ENCODE measurements around the gene MYL3. TPM values are rescaled to one million over a fixed set of nuclear protein-coding genes. Genes with fewer than 3 reads are reported as not detected.

MYL3 gene
- total RNA-seq, 4 donors from 2014 or later = 0.82 to 16.1 (median 1.4) TPM; not detected in 1

DNA sequence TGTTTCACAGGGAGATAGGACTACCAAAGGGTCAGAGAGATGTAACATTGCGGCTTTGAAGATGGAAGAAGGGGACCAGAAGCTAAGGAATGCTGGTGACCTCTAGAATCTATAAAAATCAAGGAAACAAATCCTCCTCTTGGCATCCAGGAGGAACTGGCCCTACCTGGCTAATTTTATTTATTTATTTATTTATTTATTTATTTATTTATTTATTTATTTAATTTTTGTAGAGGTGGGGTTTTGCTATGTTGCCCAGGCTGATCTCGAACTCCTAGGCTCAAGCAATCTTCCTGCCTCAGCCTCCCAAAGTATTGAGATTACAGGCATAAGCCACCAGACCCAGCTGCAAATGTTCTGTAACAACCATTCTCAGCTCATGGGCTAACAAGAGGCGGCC is 19.7 kb downstream of the MYL3 start:
- H3K27me3 ChIP-seq = no peaks in the 10 kb centered on the region
- in situ Hi-C loops (cut with MboI; ENCODE audit: low pct_ligation_motif_present in 1 of 4, low pct_unique_long_range_greater_than_20kb in 1 of 4, low sequenced_read_pairs in 3 of 4) = no loop called here
- H3K4me1 ChIP-seq = peaks cover 7 to 17% (median 13%) of the 10 kb centered on the region in 4 donors
- no peak overlapping the region for H3K4me3 ChIP-seq
- no peak for DNase-seq
- no peaks in the 10 kb centered on the region for H3K36me3 ChIP-seq
- intact Hi-C loops (cut with DNase I; ENCODE audit: low total_unique reads) = no loop called here
- TF ChIP-seq EP300 (IDR thresholded peaks at IDR 0.05; ENCODE audit: low read depth) (no peak), POLR2AphosphoS5 (IDR thresholded peaks at IDR 0.05) (no peak), POLR2A (IDR thresholded peaks at IDR 0.05) (no peak)
- TF ChIP-seq, protein P1, sequence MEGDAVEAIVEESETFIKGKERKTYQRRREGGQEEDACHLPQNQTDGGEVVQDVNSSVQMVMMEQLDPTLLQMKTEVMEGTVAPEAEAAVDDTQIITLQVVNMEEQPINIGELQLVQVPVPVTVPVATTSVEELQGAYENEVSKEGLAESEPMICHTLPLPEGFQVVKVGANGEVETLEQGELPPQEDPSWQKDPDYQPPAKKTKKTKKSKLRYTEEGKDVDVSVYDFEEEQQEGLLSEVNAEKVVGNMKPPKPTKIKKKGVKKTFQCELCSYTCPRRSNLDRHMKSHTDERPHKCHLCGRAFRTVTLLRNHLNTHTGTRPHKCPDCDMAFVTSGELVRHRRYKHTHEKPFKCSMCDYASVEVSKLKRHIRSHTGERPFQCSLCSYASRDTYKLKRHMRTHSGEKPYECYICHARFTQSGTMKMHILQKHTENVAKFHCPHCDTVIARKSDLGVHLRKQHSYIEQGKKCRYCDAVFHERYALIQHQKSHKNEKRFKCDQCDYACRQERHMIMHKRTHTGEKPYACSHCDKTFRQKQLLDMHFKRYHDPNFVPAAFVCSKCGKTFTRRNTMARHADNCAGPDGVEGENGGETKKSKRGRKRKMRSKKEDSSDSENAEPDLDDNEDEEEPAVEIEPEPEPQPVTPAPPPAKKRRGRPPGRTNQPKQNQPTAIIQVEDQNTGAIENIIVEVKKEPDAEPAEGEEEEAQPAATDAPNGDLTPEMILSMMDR (IDR thresholded peaks at IDR 0.05) = no peak
- no peak overlapping the region for H3K27ac ChIP-seq
- WGBS, 2 donors (ENCODE audit: low coverage in 1 of 2) = 92 to 94% methylated on average over 3 of the region's 3 CpGs
- peaks cover 21 to 22% of the 10 kb centered on the region in 2 donors for H3K9me3 ChIP-seq

DNA sequence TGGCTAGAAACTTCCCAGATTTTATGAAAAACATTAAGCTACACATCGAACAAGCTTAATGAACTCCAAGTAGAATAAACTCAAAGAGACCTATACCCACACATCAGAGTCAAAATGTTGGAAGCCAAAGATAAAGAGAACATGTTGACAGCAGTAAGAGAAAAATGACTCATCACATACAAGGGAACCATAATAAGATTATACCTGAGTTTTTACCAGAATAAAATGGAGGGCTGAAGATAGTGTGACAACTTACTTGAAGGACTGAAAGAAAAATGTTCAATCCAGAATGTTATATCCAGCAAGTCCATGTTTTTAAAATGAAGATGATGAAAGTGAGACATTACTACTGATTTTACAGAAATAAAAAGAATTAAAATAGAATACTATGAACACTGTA is 22.8 kb downstream of the MYL3 start:
- DNase-seq = no peak
- no peak overlapping the region for H3K27ac ChIP-seq
- no peaks in the 10 kb centered on the region for H3K36me3 ChIP-seq
- no peaks in the 10 kb centered on the region for H3K27me3 ChIP-seq
- intact Hi-C loops (cut with DNase I; ENCODE audit: low total_unique reads) (no loop called here), in situ Hi-C loops (cut with MboI; ENCODE audit: low pct_ligation_motif_present in 1 of 4, low pct_unique_long_range_greater_than_20kb in 1 of 4, low sequenced_read_pairs in 3 of 4) (no loop called here)
- peaks cover 23 to 30% of the 10 kb centered on the region in 2 donors for H3K9me3 ChIP-seq
- TF ChIP-seq POLR2A (IDR thresholded peaks at IDR 0.05) = no peak
- H3K4me3 ChIP-seq = no peak overlapping the region
- WGBS, 2 donors (ENCODE audit: low coverage in 1 of 2) = 86 to 93% methylated on average over 1 of the region's 1 CpG
- peaks cover 0 to 7% (median 3%) of the 10 kb centered on the region in 4 donors for H3K4me1 ChIP-seq

DNA sequence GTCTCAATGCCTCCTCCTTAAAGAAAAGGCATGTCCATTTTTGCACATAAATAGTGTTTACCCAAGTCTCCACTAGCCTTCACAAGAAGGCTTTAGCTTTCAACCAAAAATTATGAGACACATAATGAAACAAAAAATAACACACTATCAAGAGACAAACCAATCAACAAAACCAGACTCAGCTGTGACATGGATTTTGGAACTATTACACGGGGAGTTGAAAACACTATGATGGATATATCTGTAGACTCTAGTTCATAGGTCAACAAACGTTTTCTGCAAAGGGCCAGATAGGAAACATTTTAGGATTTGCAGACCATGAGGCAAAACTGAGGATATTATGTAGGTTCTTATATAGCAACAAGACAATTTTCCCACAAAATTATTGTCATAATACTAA is 24.9 kb downstream of the MYL3 start:
- intact Hi-C loops (cut with DNase I; ENCODE audit: low total_unique reads) (no loop called here), in situ Hi-C loops (cut with MboI; ENCODE audit: low pct_ligation_motif_present in 1 of 4, low pct_unique_long_range_greater_than_20kb in 1 of 4, low sequenced_read_pairs in 3 of 4) (no loop called here)
- no peaks in the 10 kb centered on the region for H3K27me3 ChIP-seq
- H3K4me1 ChIP-seq = no peaks in the 10 kb centered on the region
- TF ChIP-seq EP300 (IDR thresholded peaks at IDR 0.05; ENCODE audit: low read depth) (no peak), POLR2AphosphoS5 (IDR thresholded peaks at IDR 0.05) (no peak), POLR2A (IDR thresholded peaks at IDR 0.05) (no peak)
- TF ChIP-seq, protein P1 (IDR thresholded peaks at IDR 0.05) = no peak
- H3K4me3 ChIP-seq = no peak overlapping the region
- no peak overlapping the region for H3K27ac ChIP-seq
- peaks cover 23 to 30% of the 10 kb centered on the region in 2 donors for H3K9me3 ChIP-seq
- no peak for DNase-seq
- H3K36me3 ChIP-seq = no peaks in the 10 kb centered on the region
- 63 to 69% methylated on average over 2 of the region's 2 CpGs for WGBS, 2 donors (ENCODE audit: low coverage in 1 of 2)

DNA sequence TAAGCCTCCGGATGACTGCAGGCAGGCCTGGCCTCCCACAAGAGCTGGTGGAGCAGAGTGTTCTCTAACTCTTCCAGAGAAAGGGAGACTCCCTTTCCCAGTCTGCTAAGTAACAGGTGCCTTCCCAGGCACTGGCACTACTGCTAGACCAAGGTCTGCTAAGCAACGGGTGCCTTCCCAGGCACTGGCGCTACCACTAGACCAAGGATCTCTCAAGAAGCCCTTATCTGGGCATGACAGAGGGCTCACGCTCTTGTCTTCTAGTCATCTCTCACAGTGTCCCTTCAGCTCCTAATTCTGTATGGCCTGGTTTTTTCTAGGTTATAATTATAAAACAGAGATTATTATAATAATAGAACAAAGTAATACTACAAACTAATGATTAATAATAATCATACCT is 27.8 kb downstream of the MYL3 start:
- no peaks in the 10 kb centered on the region for H3K36me3 ChIP-seq
- intact Hi-C loops (cut with DNase I; ENCODE audit: low total_unique reads) = no loop called here
- peaks cover 16 to 17% of the 10 kb centered on the region in 2 donors for H3K9me3 ChIP-seq
- TF ChIP-seq EP300 (IDR thresholded peaks at IDR 0.05; ENCODE audit: low read depth) = no peak
- TF ChIP-seq, protein P1 (IDR thresholded peaks at IDR 0.05) = no peak
- no peak for TF ChIP-seq POLR2A (IDR thresholded peaks at IDR 0.05)
- TF ChIP-seq POLR2AphosphoS5 (IDR thresholded peaks at IDR 0.05) = no peak
- 93 to 100% methylated on average over 1 to 4 of the region's 4 CpGs for WGBS, 2 donors (ENCODE audit: low coverage in 1 of 2)
- no peaks in the 10 kb centered on the region for H3K4me1 ChIP-seq
- no peaks in the 10 kb centered on the region for H3K27me3 ChIP-seq
- no peak for DNase-seq
- no peak overlapping the region for H3K27ac ChIP-seq
- in situ Hi-C loops (cut with MboI; ENCODE audit: low pct_ligation_motif_present in 1 of 4, low pct_unique_long_range_greater_than_20kb in 1 of 4, low sequenced_read_pairs in 3 of 4) = no loop called here
- H3K4me3 ChIP-seq = no peak overlapping the region

DNA sequence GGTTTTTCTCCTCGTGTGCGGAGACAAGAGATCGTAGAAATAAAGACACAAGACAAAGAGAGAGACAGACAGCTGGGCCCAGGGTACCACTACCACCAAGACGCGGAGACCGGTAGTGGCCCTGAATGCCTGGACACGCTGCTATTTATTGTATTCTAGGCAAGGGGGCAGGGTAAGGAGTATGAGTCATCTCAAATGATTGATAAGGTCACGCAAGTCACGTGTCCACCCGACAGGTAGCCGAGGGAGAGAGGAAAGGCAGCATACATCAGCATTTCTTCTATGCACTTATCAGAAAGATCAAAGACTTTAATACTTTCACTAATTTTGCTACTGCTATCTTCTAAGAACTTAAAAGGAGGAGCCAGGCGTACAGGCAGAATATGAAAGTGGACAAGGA is 28.2 kb downstream of the MYL3 start:
- no peak overlapping the region for H3K4me3 ChIP-seq
- no peaks in the 10 kb centered on the region for H3K36me3 ChIP-seq
- no peaks in the 10 kb centered on the region for H3K27me3 ChIP-seq
- no peak for DNase-seq
- in situ Hi-C loops (cut with MboI; ENCODE audit: low pct_ligation_motif_present in 1 of 4, low pct_unique_long_range_greater_than_20kb in 1 of 4, low sequenced_read_pairs in 3 of 4) = no loop called here
- no peaks in the 10 kb centered on the region for H3K4me1 ChIP-seq
- H3K9me3 ChIP-seq = peaks cover 12 to 16% of the 10 kb centered on the region in 2 donors
- WGBS, 2 donors (ENCODE audit: low coverage in 1 of 2) = 73 to 89% methylated on average over 5 to 12 of the region's 12 CpGs
- TF ChIP-seq EP300 (IDR thresholded peaks at IDR 0.05; ENCODE audit: low read depth) = no peak
- TF ChIP-seq POLR2AphosphoS5 (IDR thresholded peaks at IDR 0.05) = no peak
- TF ChIP-seq, protein P1 (IDR thresholded peaks at IDR 0.05) = no peak
- TF ChIP-seq POLR2A (IDR thresholded peaks at IDR 0.05) = no peak
- intact Hi-C loops (cut with DNase I; ENCODE audit: low total_unique reads) = no loop called here
- H3K27ac ChIP-seq = no peak overlapping the region
